ENCODE results near the gene DUT. TPM values are rescaled to one million over a fixed set of nuclear protein-coding genes. Genes with fewer than 3 reads are reported as not detected.

The DUT gene
- total and polyA plus RNA-seq, 8 donors, result 23.9 to 78.8 (median 31.6) TPM

DNA sequence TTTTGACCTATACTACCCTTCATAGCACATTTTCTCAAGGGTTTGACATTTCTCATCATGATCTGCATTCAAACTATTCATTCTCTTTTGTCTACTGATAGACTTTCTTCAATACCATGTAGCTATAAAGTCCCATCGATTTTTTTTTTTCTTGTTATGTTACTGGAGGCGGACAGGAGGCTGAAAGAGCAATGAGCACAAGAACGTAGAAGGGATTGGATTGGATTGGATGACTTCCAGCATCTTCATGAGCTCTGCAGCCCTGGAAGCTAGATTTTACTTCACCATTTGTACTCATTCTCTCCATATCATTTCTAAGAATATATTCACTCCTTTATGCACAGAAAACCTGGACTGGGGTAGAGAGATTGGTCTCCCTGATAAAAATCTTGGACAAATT lies 43.2 kb downstream of the DUT start:
- no peak for ATAC-seq
- FAIRE-seq, result no peak
- no peaks in the 10 kb centered on the region for H3K9me3 ChIP-seq
- no peak for DNase-seq
- TF ChIP-seq, protein P1, sequence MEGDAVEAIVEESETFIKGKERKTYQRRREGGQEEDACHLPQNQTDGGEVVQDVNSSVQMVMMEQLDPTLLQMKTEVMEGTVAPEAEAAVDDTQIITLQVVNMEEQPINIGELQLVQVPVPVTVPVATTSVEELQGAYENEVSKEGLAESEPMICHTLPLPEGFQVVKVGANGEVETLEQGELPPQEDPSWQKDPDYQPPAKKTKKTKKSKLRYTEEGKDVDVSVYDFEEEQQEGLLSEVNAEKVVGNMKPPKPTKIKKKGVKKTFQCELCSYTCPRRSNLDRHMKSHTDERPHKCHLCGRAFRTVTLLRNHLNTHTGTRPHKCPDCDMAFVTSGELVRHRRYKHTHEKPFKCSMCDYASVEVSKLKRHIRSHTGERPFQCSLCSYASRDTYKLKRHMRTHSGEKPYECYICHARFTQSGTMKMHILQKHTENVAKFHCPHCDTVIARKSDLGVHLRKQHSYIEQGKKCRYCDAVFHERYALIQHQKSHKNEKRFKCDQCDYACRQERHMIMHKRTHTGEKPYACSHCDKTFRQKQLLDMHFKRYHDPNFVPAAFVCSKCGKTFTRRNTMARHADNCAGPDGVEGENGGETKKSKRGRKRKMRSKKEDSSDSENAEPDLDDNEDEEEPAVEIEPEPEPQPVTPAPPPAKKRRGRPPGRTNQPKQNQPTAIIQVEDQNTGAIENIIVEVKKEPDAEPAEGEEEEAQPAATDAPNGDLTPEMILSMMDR (IDR thresholded peaks at IDR 0.05), result no peak
- H3K36me3 ChIP-seq, result no peaks in the 10 kb centered on the region
- WGBS, 2 donors, result 57 to 58% methylated on average over 3 of the region's 3 CpGs
- H3K4me1 ChIP-seq, result no peaks in the 10 kb centered on the region
- H3K27me3 ChIP-seq, result no peaks in the 10 kb centered on the region
- no peak overlapping the region for H3K27ac ChIP-seq
- H3K4me3 ChIP-seq, result no peak overlapping the region
- intact Hi-C loops (cut with DNase I), result no loop called here

DNA sequence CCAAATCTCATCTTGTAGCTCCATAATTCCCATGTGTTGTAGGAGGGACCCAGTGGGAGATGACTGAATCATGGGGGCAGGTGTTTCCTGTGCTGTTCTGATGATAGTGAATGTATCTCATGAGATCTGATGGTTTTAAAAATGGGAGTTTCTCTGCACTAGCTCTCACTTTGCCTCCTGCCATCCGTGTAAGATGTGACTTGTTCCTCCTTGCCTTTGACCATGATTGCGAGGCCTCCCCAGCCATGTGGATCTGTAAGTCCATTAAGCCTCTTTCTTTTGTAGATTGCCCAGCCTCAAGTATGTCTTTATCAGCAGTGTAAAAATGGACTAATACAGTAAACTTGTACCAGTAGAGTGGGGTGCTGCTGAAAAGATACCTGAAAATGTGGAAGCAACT lies 44.5 kb downstream of the DUT start:
- no peak overlapping the region for H3K27ac ChIP-seq
- no peaks in the 10 kb centered on the region for H3K27me3 ChIP-seq
- ATAC-seq (no peak), FAIRE-seq (no peak), DNase-seq (no peak)
- intact Hi-C loops (cut with DNase I), result no loop called here
- 69 to 81% methylated on average over 2 of the region's 2 CpGs for WGBS, 2 donors
- TF ChIP-seq, protein P1 (IDR thresholded peaks at IDR 0.05), result no peak
- no peaks in the 10 kb centered on the region for H3K36me3 ChIP-seq
- no peaks in the 10 kb centered on the region for H3K9me3 ChIP-seq
- H3K4me1 ChIP-seq, result no peaks in the 10 kb centered on the region
- H3K4me3 ChIP-seq, result no peak overlapping the region

DNA sequence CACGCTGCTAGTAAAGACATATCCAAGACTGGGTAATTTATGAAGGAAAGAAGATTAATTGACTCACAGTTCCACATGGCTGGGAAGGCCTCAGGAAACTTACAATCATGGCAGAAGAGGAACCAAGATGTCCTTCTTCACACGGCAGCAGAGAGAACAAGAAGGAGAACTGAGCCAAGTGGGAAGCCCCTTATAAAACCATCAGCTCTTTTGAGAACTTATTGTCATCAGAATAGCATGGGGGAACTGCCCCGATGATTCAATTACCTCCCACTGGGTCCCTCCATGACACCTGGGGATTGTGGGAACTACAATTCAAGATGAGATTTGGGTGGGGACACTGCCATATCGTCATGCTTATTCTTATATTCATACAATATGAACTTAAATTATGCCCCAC lies 49.0 kb downstream of the DUT start:
- H3K9me3 ChIP-seq, result no peaks in the 10 kb centered on the region
- no peak for DNase-seq
- no peak for ATAC-seq
- no peaks in the 10 kb centered on the region for H3K36me3 ChIP-seq
- TF ChIP-seq, protein P1 (IDR thresholded peaks at IDR 0.05), result no peak
- no peak overlapping the region for H3K27ac ChIP-seq
- H3K27me3 ChIP-seq, result no peaks in the 10 kb centered on the region
- H3K4me3 ChIP-seq, result no peak overlapping the region
- H3K4me1 ChIP-seq, result no peaks in the 10 kb centered on the region
- no peak for FAIRE-seq
- intact Hi-C loops (cut with DNase I), result no loop called here
- WGBS, 2 donors, result 62 to 71% methylated on average over 4 of the region's 4 CpGs

DNA sequence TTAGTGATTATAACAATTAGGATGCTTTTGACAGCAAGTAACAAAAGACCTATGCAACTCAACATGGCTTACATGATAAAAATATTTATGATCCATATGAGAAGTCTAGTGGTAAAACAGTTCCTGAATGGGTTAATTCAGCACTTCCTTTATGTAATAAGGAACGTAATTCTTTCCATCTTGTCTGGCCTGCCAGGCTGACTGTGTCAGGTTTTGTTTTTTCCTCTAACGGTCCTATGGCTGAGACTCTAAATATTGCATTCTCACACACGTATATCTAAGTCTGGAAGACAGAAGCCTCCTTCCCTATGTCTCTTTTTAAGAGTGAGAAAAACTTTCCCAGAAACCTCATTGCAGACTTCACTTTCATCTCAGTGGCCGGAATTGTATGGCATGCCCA lies 50.6 kb downstream of the DUT start:
- no peak for DNase-seq
- Histone ChIP-seq H3K27me3 (no peaks in the 10 kb centered on the region), H3K4me3 (no peak overlapping the region), H3K9me3 (no peaks in the 10 kb centered on the region), H3K4me1 (no peaks in the 10 kb centered on the region), H3K27ac (no peak overlapping the region), H3K36me3 (no peaks in the 10 kb centered on the region)
- intact Hi-C loops (cut with DNase I), result no loop called here
- WGBS, 2 donors, result 41 to 51% methylated on average over 4 of the region's 4 CpGs
- no peak for FAIRE-seq
- TF ChIP-seq, protein P1 (IDR thresholded peaks at IDR 0.05), result no peak
- no peak for ATAC-seq

DNA sequence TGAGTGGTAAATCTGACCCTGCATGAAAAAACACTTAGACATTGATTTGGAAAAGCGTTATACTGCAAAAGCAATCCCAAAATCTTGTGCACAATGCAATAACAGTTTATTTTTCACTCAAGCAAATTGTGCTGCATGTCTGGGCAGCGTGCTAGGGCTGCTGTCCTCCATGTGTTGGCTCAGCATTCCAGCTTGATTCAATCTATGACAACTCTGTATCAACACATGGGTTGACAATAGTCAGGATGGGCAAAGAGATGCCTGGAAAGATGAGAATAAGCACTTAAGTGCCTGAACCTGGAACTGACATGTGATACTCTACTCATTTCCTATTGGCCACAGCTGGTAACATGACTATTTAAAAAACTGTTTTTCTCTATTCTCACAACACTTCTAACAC lies 51.8 kb downstream of the DUT start:
- WGBS, 2 donors, result 69 to 80% methylated on average over 2 of the region's 2 CpGs
- intact Hi-C loops (cut with DNase I), result no loop called here
- Histone ChIP-seq H3K27me3 (no peaks in the 10 kb centered on the region), H3K9me3 (no peaks in the 10 kb centered on the region), H3K4me3 (no peak overlapping the region), H3K27ac (no peak overlapping the region), H3K36me3 (no peaks in the 10 kb centered on the region), H3K4me1 (no peaks in the 10 kb centered on the region)
- FAIRE-seq, result no peak
- DNase-seq, result no peak
- TF ChIP-seq, protein P1 (IDR thresholded peaks at IDR 0.05), result no peak
- no peak for ATAC-seq

Measured in pancreas (tissue), 10 donors.